ENCODE results near the gene USP20. TPM values are rescaled to one million over a fixed set of nuclear protein-coding genes. Genes with fewer than 3 reads are reported as not detected.

Gene USP20
- total RNA-seq = 10 to 100 TPM; 66.8 to 86.1 (median 80.3) TPM
- 30.3 TPM for total RNA-seq (2013)

DNA sequence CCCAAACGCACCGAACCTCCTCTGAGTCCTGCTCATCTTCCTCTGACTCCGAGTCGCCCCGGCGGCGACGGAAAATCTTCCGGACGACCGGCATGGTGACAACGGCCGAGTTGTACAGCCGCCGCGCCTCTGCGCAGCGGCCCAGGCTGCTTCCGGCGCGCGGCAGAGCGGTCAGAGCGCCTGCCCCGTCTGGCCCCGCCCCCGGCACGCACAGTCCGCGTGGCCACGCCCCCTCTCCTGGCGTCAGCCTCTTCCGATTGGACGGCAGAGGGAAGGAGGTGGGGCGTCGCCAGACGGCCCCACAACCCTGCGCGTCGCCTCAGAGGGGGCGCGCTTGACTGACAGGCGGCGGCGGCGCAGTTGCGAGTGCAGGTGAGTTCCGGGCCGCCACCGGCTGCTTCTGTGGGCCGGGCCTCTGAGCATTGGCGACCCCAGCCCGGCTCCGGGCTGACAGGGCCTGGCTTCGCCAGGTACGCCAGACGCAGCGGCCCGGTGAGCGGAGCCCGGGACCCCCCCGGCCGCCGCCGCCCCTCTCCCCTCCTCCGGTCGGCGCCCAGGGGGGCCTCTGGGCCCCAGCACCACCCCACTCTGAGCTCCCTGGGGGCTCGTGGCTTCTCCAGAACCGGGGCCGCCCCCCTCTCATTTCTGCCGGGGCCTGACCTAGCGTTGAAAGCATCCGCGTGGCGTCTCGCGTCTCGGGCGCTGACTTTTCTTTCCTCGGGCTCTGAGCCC lies at the start of gene USP20, which contains the start of gene C9orf78:
Gene USP20, plus strand, starts transcription at position 331 of the 732 bp plus-strand sequence. CDS start 17,098 bp downstream, outside the sequence.
Gene C9orf78, minus strand, starts transcription at position 148 of the 732 bp plus-strand sequence. Its CDS starts 54 bp downstream, at position 94.
- peaks cover 34% of the 10 kb centered on the region for H3K36me3 ChIP-seq (ENCODE audit: control insufficient read depth, insufficient read depth, low read length)
- TF ChIP-seq, protein P1, sequence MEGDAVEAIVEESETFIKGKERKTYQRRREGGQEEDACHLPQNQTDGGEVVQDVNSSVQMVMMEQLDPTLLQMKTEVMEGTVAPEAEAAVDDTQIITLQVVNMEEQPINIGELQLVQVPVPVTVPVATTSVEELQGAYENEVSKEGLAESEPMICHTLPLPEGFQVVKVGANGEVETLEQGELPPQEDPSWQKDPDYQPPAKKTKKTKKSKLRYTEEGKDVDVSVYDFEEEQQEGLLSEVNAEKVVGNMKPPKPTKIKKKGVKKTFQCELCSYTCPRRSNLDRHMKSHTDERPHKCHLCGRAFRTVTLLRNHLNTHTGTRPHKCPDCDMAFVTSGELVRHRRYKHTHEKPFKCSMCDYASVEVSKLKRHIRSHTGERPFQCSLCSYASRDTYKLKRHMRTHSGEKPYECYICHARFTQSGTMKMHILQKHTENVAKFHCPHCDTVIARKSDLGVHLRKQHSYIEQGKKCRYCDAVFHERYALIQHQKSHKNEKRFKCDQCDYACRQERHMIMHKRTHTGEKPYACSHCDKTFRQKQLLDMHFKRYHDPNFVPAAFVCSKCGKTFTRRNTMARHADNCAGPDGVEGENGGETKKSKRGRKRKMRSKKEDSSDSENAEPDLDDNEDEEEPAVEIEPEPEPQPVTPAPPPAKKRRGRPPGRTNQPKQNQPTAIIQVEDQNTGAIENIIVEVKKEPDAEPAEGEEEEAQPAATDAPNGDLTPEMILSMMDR (IDR thresholded peaks at IDR 0.05) = no peak
- peaks cover 44% of the 10 kb centered on the region for H3K4me1 ChIP-seq (ENCODE audit: control insufficient read depth, insufficient read depth, low read length)
- Mint-ChIP-seq H3K4me1 (peaks cover 54% of the 10 kb centered on the region in 2 donors), H3K9me3 (no peaks in the 10 kb centered on the region), H3K27me3 (ENCODE audit: low read depth in 2 of 2) (no peaks in the 10 kb centered on the region), H3K27ac (peak within 1 kb of the TSS; percentile 98), H3K4me3 (peak within 1 kb of the TSS; percentile 99), H3K36me3 (no peaks in the 10 kb centered on the region)
- no peaks in the 10 kb centered on the region for H3K9me3 ChIP-seq (ENCODE audit: control insufficient read depth, insufficient read depth, low read length)
- DNase-seq = peak; percentile 97 to 99
- intact Hi-C loops (cut with micrococcal nuclease) = loop anchor here (2.0 kb wide), 1 partner anchor 50 kb away; no protein-coding TSS in a partner anchor
- no peaks in the 10 kb centered on the region for H3K27me3 ChIP-seq (ENCODE audit: control insufficient read depth, insufficient read depth, low read length)
- peak within 1 kb of the TSS; percentile 89 for H3K27ac ChIP-seq (ENCODE audit: low read length)
- peak; percentile 96 to 100 (median 96) for ATAC-seq
- H3K4me3 ChIP-seq (ENCODE audit: low read length) = peak within 1 kb of the TSS; percentile 98
- under 1% methylated on average over 81 of the region's 81 CpGs for WGBS (ENCODE audit: insufficient coverage)

DNA sequence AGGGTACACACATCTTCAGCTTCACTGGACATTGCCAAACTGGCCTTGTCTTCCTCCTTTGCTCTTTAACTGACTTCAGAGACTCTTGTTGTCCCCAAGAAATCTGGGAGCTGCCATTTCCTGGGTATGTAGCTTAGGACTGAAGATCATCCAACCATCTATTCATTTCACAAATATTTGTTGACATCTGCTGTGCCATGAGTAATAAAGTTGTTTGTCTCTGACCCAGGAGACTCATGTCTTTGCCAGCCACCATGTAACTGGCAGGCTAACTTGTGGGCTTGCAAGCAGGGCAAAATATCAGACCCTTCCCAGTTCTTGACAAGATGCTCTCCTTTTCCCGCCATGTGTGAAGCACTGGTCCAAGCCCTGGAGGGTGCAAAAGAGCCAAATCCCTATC lies 49.4 kb upstream of the USP20 start:
- no peak overlapping the region for H3K4me3 Mint-ChIP-seq
- no peaks in the 10 kb centered on the region for H3K9me3 Mint-ChIP-seq
- no peak overlapping the region for H3K27ac Mint-ChIP-seq
- peaks cover 17 to 21% of the 10 kb centered on the region in 2 donors for H3K27me3 Mint-ChIP-seq (ENCODE audit: low read depth in 2 of 2)
- Histone ChIP-seq H3K4me1 (ENCODE audit: control insufficient read depth, insufficient read depth, low read length) (peaks cover 7% of the 10 kb centered on the region), H3K27ac (ENCODE audit: low read length) (no peak overlapping the region), H3K9me3 (ENCODE audit: control insufficient read depth, insufficient read depth, low read length) (no peaks in the 10 kb centered on the region), H3K27me3 (ENCODE audit: control insufficient read depth, insufficient read depth, low read length) (no peaks in the 10 kb centered on the region), H3K4me3 (ENCODE audit: low read length) (no peak overlapping the region), H3K36me3 (ENCODE audit: control insufficient read depth, insufficient read depth, low read length) (no peaks in the 10 kb centered on the region)
- TF ChIP-seq, protein P1 (IDR thresholded peaks at IDR 0.05) = no peak
- H3K4me1 Mint-ChIP-seq = peaks cover 0 to 12% of the 10 kb centered on the region in 2 donors
- ATAC-seq = no peak
- no peaks in the 10 kb centered on the region for H3K36me3 Mint-ChIP-seq
- no CpG with 5 or more reads among the region's 1 CpG for WGBS (ENCODE audit: insufficient coverage)
- no peak for DNase-seq
- intact Hi-C loops (cut with micrococcal nuclease) = no loop called here

DNA sequence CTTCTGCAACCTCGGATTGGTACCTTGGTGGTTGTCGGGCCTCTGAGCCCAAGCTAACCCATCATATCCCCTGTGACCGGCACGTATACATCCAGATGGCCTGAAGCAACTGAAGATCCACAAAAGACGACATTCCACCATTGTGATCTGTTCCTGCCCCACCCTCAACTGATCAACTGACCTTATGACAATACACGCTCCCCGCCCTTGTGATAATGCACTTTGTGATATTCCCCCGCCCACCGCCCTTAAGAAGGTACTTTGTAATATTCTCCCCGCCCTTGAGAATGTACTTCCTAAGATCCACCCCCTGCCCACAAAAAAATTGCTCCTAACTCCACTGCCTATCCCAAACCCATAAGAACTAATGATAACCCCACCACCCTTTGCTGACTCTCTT lies 48.8 kb upstream of the USP20 start:
- ATAC-seq (no peak), DNase-seq (no peak)
- Mint-ChIP-seq H3K27me3 (ENCODE audit: low read depth in 2 of 2) (peaks cover 18 to 21% of the 10 kb centered on the region in 2 donors), H3K4me3 (no peak overlapping the region), H3K27ac (no peak overlapping the region), H3K4me1 (peaks cover 0 to 12% of the 10 kb centered on the region in 2 donors), H3K9me3 (no peaks in the 10 kb centered on the region), H3K36me3 (no peaks in the 10 kb centered on the region)
- Histone ChIP-seq H3K36me3 (ENCODE audit: control insufficient read depth, insufficient read depth, low read length) (no peaks in the 10 kb centered on the region), H3K9me3 (ENCODE audit: control insufficient read depth, insufficient read depth, low read length) (no peaks in the 10 kb centered on the region), H3K4me1 (ENCODE audit: control insufficient read depth, insufficient read depth, low read length) (peaks cover 7% of the 10 kb centered on the region), H3K4me3 (ENCODE audit: low read length) (no peak overlapping the region), H3K27ac (ENCODE audit: low read length) (no peak overlapping the region), H3K27me3 (ENCODE audit: control insufficient read depth, insufficient read depth, low read length) (no peaks in the 10 kb centered on the region)
- intact Hi-C loops (cut with micrococcal nuclease) = no loop called here
- 89% methylated on average over 10 of the region's 10 CpGs for WGBS (ENCODE audit: insufficient coverage)
- TF ChIP-seq, protein P1 (IDR thresholded peaks at IDR 0.05) = no peak

All from natural killer cell (primary cell).